SU-DHL-6 (cell line): ENCODE results near the gene SFTPA2.

Experiments used
- EZH2phosphoT487 ChIP-seq: fragments of 200-600 bp; sonication (generic), shearing (Covaris generic); conservative IDR thresholded peaks from 2 replicates; pipeline ENCODE4 v1.6.1; 2018; ENCODE audit warnings: mild to moderate bottlenecking, antibody characterized with exemption, low read length, moderate library complexity, mixed read lengths
- TF ChIP-seq, protein P1 (sequence below): fragments of 200-600 bp; sonication (generic); IDR thresholded peaks from one replicate; pipeline ENCODE4 v1.5.1; 2017; ENCODE audit warnings: antibody characterized with exemption, mild to moderate bottlenecking, low read length, moderate library complexity; ENCODE audit not compliant: insufficient read depth, poor library complexity, severe bottlenecking

DNA sequence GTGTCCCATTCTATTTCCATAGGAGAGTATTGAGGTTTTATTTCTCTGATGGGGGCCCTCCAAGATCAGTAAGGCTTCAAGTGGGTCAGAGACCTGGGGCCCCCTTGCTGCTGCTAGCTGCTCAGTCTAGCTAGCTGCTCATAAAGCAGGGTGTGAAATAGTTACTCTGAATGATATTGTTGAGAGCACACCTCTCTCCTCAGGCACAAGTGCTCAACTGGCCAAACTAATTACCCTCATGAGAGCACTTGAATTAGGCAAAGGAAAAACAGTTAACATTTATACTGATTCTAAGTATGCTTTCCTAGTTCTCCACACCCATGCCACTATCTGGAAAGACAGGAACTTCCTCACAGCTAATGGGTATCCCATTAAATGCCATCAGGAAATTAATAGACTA, 45.1 kb upstream of the SFTPA2 start:
- TF ChIP-seq, protein P1, sequence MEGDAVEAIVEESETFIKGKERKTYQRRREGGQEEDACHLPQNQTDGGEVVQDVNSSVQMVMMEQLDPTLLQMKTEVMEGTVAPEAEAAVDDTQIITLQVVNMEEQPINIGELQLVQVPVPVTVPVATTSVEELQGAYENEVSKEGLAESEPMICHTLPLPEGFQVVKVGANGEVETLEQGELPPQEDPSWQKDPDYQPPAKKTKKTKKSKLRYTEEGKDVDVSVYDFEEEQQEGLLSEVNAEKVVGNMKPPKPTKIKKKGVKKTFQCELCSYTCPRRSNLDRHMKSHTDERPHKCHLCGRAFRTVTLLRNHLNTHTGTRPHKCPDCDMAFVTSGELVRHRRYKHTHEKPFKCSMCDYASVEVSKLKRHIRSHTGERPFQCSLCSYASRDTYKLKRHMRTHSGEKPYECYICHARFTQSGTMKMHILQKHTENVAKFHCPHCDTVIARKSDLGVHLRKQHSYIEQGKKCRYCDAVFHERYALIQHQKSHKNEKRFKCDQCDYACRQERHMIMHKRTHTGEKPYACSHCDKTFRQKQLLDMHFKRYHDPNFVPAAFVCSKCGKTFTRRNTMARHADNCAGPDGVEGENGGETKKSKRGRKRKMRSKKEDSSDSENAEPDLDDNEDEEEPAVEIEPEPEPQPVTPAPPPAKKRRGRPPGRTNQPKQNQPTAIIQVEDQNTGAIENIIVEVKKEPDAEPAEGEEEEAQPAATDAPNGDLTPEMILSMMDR, result no peak
- TF ChIP-seq EZH2phosphoT487, result no peak
